ENCODE measurements around the gene HPCAL1.

DNA sequence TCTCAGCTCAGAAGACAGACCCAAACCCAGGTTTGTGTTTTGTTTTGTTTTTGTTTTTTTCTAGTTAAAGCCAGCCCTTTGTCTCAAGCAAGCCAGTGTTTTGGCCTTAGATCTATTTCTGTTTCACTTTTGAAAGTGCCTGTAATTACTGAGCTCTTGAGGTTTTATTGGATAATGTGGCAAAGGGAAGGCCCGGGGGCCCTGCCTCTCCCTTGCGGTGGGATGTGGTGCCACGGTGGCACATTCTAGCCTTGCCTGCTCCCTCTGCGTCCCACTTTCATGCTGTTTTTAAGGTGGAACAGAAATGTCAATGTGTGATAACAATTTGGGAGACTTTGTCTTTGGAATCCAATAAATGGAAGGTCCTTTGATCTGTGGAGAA, 2.5 kb downstream of the HPCAL1 start:
- TF ChIP-seq, protein P1, sequence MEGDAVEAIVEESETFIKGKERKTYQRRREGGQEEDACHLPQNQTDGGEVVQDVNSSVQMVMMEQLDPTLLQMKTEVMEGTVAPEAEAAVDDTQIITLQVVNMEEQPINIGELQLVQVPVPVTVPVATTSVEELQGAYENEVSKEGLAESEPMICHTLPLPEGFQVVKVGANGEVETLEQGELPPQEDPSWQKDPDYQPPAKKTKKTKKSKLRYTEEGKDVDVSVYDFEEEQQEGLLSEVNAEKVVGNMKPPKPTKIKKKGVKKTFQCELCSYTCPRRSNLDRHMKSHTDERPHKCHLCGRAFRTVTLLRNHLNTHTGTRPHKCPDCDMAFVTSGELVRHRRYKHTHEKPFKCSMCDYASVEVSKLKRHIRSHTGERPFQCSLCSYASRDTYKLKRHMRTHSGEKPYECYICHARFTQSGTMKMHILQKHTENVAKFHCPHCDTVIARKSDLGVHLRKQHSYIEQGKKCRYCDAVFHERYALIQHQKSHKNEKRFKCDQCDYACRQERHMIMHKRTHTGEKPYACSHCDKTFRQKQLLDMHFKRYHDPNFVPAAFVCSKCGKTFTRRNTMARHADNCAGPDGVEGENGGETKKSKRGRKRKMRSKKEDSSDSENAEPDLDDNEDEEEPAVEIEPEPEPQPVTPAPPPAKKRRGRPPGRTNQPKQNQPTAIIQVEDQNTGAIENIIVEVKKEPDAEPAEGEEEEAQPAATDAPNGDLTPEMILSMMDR (IDR thresholded peaks at IDR 0.05), result no peak
- TF ChIP-seq POLR2A (IDR thresholded peaks at IDR 0.05) (no peak), POLR2AphosphoS5 (IDR thresholded peaks at IDR 0.05) (no peak), EP300 (IDR thresholded peaks at IDR 0.05) (no peak)
